HUES48 (cell line): Measurements from ENCODE around the gene PANX2.

Experiments used
- H3K27ac ChIP-seq: one replicate; pipeline ENCODE4 v1.7.0; 2013; ENCODE audit warnings: low read depth, low read length, inconsistent platforms
- H3K27me3 ChIP-seq: 2 replicates; pipeline ENCODE4 v1.6.1; 2013; ENCODE audit warnings: mild to moderate bottlenecking, low read length; ENCODE audit not compliant: control insufficient read depth, insufficient read depth
- H3K36me3 ChIP-seq: 2 replicates; pipeline ENCODE4 v1.6.1; 2013; ENCODE audit warnings: low read length; ENCODE audit not compliant: control insufficient read depth, insufficient read depth
- H3K4me1 ChIP-seq: 2 replicates; pipeline ENCODE4 v1.6.1; 2013; ENCODE audit warnings: mild to moderate bottlenecking, low read length; ENCODE audit not compliant: control insufficient read depth, insufficient read depth
- H3K4me3 ChIP-seq: 2 replicates; pipeline ENCODE4 v1.5.1; 2013; ENCODE audit warnings: mild to moderate bottlenecking, low read depth, low read length
- H3K9ac ChIP-seq: 2 replicates; pipeline ENCODE4 v1.6.1; 2013; ENCODE audit warnings: mild to moderate bottlenecking, low read depth, low read length, moderate library complexity
- H3K9me3 ChIP-seq: 2 replicates; pipeline ENCODE4 v1.6.1; 2013; ENCODE audit warnings: low read length; ENCODE audit not compliant: control insufficient read depth, insufficient read depth

Gene PANX2

DNA sequence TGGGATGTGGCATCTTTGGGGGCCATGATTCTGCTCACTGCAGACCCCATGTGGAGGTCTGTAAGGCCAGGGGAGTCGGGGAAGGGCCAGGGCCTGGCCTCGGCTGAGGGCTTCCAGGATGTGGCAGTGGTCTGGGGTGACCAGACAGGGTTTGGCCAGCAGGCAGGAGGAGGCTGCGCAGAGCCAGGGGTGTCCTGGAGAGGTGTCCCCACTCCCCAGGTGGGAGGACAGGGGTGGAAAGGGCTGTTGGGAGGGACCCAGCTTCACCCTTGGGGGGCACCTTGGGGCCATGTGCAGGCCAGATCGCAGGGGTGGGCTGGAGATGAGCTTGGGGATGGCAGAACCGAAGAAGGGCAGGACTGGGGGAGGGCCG lies 3.4 kb downstream of the PANX2 start:
- H3K27me3 ChIP-seq, result peaks cover 15% of the 10 kb centered on the region
- no peak overlapping the region for H3K27ac ChIP-seq
- H3K4me1 ChIP-seq, result no peaks in the 10 kb centered on the region
- no peaks in the 10 kb centered on the region for H3K9me3 ChIP-seq
- no peaks in the 10 kb centered on the region for H3K36me3 ChIP-seq
- H3K9ac ChIP-seq, result no peak overlapping the region
- no peak overlapping the region for H3K4me3 ChIP-seq

DNA sequence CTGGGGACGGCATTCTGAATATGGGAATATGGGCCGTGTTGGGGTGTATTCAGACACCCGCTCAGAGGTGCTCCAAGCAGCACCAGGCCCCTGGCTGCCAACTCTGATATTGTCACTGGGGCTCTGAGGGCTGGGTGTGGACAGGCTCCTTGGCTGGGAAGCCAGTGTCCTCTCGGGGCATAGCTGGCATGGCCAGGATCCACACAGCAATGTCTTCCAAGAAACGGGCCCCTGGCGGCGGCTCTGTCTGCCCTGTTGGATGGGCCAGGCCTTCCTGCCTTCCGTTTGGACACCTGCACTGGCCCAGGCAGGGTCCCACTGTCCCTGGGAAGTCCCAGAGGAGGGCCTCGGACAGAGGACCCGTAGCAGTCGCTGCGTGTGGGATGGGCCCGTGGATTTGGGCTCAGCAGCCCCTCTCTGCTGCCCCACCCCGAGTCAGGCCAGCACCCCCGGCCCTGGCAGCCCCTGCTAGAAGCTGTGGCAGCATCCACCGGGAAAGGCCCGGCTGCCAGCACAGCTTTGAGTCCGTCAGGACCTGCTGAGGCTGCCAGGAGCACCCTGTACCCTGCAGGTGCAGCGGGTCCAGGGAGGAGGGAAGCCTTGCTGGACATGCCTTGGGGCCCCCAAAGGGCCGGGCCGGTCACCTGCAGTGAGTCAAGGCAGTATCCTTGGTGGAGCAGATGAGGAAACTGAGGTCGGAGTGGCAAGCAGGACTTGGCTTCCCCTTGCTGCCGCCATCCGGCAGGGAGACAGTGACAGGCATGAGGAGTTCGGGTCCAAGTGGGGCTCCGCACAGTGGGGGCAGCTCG lies 4.1 kb downstream of the PANX2 start:
- Histone ChIP-seq H3K9me3 (no peaks in the 10 kb centered on the region), H3K9ac (no peak overlapping the region), H3K27ac (no peak overlapping the region), H3K36me3 (0 out of 2 replicates have a peak, but pooled peaks cover 4% of the 10 kb centered on the region), H3K4me3 (no peak overlapping the region), H3K27me3 (peaks cover 10% of the 10 kb centered on the region; the same call in 1 of the 2 replicates), H3K4me1 (no peaks in the 10 kb centered on the region)

DNA sequence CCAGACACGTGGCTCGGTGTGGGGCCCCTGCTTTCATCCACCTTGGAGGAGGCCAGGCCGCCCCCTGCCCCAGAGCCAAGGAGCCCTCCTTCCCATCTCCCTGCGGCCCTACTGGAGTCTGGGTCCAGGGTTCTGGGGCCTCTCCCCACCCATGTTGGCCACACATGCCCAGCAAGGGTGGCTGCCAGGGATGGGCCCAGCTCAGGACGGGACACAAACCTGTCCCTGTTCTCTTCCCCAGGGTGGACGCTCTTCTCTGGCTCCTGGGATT lies 4.6 kb downstream of the PANX2 start:
- Histone ChIP-seq H3K4me1 (no peaks in the 10 kb centered on the region), H3K27me3 (peaks cover 10% of the 10 kb centered on the region; the same call in 1 of the 2 replicates), H3K4me3 (no peak overlapping the region), H3K9ac (no peak overlapping the region), H3K27ac (no peak overlapping the region), H3K9me3 (no peaks in the 10 kb centered on the region), H3K36me3 (0 out of 2 replicates have a peak, but pooled peaks cover 4% of the 10 kb centered on the region)

DNA sequence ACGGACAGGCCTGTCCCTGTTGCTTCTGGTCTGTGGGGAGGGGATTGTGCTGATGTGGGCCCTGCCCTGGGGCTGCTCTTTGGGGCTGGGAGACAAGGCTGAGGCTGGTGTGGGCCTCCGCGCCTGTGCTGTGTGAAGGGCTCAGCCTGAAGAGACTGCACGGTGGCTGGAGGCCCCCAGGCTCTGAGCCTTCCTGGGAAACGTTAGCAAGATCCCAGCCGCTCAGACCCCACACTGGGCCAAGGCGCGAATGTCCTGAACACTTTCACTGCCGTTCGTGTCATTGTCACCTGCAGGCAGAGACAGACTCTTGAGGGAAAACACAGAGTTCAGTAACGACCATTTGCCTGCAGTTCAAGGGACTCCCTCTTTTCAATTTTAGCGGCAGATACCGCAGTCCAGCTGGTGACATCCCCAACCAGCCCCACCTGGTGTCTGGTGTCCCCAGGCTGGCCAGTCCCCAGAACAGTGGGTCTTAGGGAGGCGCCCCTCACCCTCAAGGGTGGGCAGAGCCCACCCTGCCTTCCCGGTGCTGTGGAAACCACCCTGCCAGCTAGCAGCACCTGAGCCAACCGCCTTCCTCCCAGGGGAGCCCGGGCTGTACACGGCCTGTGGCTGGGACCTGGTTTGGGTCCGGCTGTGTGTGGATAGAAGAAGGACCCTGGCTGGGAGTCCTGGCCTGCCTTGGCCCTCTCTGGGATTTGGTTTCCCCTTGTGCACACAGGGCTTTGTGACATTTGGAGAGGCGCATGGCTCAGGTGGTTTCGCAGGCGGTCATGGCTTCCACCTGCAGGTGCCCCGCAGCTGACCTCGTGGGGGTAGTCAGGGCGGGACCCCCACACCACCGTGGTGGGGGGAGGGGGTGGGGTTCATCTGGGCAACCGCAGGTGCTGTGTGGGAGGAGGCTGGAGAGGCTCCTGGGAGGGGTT lies 5.7 kb downstream of the PANX2 start:
- Histone ChIP-seq H3K27me3 (peaks cover 4% of the 10 kb centered on the region; the same call in 1 of the 2 replicates), H3K4me1 (no peaks in the 10 kb centered on the region), H3K27ac (no peak overlapping the region), H3K36me3 (0 out of 2 replicates have a peak, but pooled peaks cover 4% of the 10 kb centered on the region), H3K4me3 (no peak overlapping the region), H3K9ac (no peak overlapping the region), H3K9me3 (no peaks in the 10 kb centered on the region)

DNA sequence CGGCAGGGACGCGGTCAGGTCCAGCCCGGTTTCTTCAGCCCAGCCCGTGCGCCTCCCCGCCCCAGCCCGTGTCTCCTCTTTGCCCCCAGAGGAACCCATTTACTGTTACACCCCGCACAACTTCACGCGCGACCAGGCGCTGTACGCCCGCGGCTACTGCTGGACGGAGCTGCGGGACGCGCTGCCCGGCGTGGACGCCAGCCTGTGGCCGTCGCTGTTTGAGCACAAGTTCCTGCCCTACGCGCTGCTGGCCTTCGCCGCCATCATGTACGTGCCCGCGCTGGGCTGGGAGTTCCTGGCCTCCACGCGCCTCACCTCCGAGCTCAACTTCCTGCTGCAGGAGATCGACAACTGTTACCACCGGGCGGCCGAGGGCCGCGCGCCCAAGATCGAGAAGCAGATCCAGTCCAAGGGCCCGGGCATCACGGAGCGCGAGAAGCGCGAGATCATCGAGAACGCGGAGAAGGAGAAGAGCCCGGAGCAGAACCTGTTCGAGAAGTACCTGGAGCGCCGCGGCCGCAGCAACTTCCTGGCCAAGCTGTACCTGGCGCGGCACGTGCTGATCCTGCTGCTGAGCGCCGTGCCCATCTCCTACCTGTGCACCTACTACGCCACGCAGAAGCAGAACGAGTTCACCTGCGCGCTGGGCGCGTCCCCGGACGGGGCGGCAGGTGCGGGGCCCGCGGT lies 6.5 kb downstream of the PANX2 start:
- no peak overlapping the region for H3K9ac ChIP-seq
- no peaks in the 10 kb centered on the region for H3K4me1 ChIP-seq
- 0 out of 2 replicates have a peak, but pooled peaks cover 4% of the 10 kb centered on the region for H3K36me3 ChIP-seq
- no peaks in the 10 kb centered on the region for H3K9me3 ChIP-seq
- no peaks in the 10 kb centered on the region for H3K27me3 ChIP-seq
- H3K27ac ChIP-seq, result no peak overlapping the region
- H3K4me3 ChIP-seq, result no peak overlapping the region

DNA sequence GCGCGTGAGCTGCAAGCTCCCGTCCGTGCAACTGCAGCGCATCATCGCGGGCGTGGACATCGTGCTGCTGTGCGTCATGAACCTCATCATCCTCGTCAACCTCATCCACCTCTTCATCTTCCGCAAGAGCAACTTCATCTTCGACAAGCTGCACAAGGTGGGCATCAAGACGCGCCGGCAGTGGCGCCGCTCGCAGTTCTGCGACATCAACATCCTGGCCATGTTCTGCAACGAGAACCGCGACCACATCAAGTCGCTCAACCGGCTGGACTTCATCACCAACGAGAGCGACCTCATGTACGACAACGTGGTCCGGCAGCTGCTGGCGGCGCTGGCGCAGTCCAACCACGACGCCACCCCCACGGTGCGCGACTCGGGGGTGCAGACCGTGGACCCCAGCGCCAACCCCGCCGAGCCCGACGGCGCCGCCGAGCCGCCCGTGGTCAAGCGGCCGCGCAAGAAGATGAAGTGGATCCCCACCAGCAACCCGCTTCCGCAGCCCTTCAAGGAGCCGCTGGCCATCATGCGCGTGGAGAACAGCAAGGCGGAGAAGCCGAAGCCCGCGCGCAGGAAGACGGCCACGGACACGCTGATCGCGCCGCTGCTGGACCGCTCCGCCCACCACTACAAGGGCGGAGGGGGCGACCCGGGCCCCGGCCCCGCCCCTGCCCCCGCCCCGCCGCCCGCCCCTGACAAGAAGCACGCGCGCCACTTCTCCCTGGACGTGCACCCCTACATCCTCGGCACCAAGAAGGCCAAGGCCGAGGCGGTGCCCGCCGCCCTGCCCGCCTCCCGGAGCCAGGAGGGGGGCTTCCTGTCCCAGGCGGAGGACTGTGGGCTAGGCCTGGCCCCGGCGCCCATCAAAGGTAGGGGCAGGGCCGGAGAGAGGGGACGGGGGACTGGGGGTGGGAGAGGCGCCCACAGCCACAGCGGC lies 7.3 kb downstream of the PANX2 start:
- Histone ChIP-seq H3K4me3 (no peak overlapping the region), H3K36me3 (0 out of 2 replicates have a peak, but pooled peaks cover 4% of the 10 kb centered on the region), H3K27me3 (no peaks in the 10 kb centered on the region), H3K9ac (no peak overlapping the region), H3K4me1 (no peaks in the 10 kb centered on the region), H3K9me3 (no peaks in the 10 kb centered on the region), H3K27ac (no peak overlapping the region)

DNA sequence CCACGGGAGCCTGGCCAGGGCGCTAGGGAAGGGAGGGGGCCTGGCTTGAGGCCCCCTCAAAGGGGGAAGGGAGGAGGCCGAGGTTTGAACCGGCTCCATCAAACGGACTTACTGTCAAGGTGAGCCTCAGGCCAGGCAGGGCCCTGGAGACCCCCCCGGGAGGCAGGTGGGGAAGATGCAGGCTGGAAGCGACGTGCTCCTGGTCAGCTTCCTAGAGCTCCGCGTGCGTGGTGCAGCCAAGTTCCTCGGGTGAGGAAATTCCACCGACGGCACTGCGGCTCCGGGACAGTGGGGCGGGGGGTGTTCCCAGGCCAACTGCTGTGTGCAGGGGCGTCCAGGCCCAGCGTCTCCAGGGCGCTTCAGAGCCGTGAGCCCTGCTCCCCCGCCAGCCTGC lies 7.9 kb downstream of the PANX2 start:
- H3K36me3 ChIP-seq, result 0 out of 2 replicates have a peak, but pooled peaks cover 4% of the 10 kb centered on the region
- no peaks in the 10 kb centered on the region for H3K4me1 ChIP-seq
- no peak overlapping the region for H3K4me3 ChIP-seq
- H3K9me3 ChIP-seq, result no peaks in the 10 kb centered on the region
- H3K9ac ChIP-seq, result no peak overlapping the region
- H3K27ac ChIP-seq, result no peak overlapping the region
- H3K27me3 ChIP-seq, result no peaks in the 10 kb centered on the region

DNA sequence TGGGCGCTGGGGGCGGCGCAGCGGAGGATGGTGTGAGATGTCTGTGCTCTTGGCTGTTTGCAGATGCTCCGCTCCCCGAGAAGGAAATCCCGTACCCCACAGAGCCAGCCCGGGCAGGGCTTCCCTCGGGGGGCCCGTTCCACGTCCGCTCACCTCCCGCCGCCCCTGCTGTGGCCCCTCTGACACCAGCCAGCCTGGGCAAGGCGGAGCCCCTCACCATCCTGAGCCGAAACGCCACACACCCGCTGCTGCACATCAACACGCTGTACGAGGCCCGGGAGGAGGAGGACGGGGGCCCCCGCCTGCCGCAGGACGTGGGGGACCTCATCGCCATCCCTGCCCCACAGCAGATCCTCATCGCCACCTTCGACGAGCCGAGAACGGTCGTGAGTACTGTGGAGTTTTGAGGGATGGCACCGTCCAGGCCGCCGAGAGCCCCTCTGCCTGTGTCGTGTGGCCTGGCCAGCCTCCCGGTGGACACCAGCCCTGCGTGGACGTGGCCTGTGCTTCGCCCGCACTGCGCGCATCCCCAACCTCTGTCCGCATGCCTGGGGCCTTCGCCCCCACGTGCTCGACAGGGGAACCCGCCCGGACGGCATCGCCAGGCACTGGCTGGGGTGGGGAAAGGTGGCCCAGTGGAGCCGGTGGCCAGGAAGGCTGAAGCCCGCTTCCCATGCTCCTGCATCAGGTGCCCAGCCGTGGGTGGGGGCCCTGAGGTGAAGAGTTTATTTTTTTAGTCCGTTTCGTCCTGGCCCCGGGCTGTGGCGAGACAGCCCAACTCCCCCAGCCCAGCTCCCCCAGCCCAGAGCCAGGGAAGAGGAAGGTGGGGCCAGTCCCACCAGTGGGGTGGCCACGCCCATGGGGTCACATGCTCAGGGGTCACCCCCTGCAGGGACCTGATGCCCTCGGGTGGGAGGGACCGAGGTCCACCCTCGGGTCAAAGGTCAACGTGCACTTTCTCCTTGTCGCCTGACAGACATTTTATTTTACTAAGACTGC lies 8.6 kb downstream of the PANX2 start:
- Histone ChIP-seq H3K36me3 (0 out of 2 replicates have a peak, but pooled peaks cover 4% of the 10 kb centered on the region), H3K4me1 (peaks cover 4% of the 10 kb centered on the region; the same call in 1 of the 2 replicates), H3K27me3 (no peaks in the 10 kb centered on the region; the same call in 1 of the 2 replicates), H3K9ac (no peak overlapping the region), H3K9me3 (no peaks in the 10 kb centered on the region), H3K4me3 (no peak overlapping the region), H3K27ac (no peak overlapping the region)

DNA sequence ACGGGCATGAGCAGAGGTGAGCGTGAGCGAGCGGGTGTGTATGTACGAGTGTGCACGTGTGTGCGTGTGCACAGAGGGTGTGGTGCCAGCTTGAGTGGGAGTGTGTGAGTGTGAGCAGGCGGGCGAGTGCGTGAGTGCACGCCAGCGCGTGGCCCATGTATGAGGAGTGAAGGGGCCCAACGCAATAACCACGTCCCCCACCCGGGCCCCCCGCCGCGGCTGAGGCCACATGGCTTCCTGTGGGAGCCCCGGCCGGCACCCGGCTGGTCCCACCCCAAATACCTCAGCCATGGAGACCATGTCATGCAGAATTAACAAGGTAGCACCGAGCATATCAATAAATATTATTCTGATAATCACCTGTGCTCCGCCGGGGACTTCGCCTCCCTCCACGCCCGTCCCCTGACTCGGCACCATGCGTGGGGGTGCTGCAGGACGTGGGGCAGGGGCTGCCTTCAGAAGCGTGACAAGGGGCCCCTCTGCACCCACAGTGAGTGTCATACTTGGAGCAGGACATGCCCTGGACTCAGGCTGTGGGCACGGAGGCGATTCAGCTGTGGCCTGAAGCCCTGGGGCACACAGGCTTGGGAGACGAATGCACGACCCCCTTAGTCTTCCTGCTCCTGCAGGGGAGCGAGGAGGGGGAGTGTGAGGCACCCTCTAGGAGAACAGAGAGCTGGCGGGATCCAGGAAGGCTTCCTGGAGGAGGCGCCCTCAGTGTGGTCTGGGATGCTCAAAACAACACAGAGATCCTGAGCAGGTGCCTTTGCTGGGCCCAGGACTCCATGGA lies 9.6 kb downstream of the PANX2 start:
- 0 out of 2 replicates have a peak, but pooled peaks cover 4% of the 10 kb centered on the region for H3K36me3 ChIP-seq
- H3K9me3 ChIP-seq, result no peaks in the 10 kb centered on the region
- H3K4me3 ChIP-seq, result no peak overlapping the region
- no peak overlapping the region for H3K9ac ChIP-seq
- H3K27me3 ChIP-seq, result peaks cover 3% of the 10 kb centered on the region; the same call in 1 of the 2 replicates
- H3K27ac ChIP-seq, result no peak overlapping the region
- peaks cover 9% of the 10 kb centered on the region; the same call in 1 of the 2 replicates for H3K4me1 ChIP-seq
